Kidney tubule cell (primary cell): ENCODE results near the gene SPEN.

Experiments used
- DNase-seq: peaks from one replicate; pipeline ENCODE4 v3.0.0-alpha.2; 2018; ENCODE audit warnings: low spot score

SPEN gene

GRCh38 chr1:15937706-15938168 lies 90.2 kb downstream of the SPEN start:
- peak; percentile 41 for DNase-seq

GRCh38 chr1:15938628-15939161 lies 91.2 kb downstream of the SPEN start:
- no peak for DNase-seq

- peak; percentile 56 for DNase-seq
Observed at GRCh38 chr1:15939181-15940109, 91.9 kb downstream of the SPEN start.

- no peak for DNase-seq
Observed at GRCh38 chr1:15940110-15941043, 92.9 kb downstream of the SPEN start.

GRCh38 chr1:15941044-15941840 lies 93.7 kb downstream of the SPEN start:
- no peak for DNase-seq

GRCh38 chr1:15941899-15942660 lies 94.6 kb downstream of the SPEN start:
- no peak for DNase-seq

- no peak for DNase-seq
Observed at GRCh38 chr1:15942661-15943327, 95.3 kb downstream of the SPEN start.

- DNase-seq = no peak
Observed at GRCh38 chr1:15943328-15943991, 96.0 kb downstream of the SPEN start.

GRCh38 chr1:15943992-15944307 lies 96.4 kb downstream of the SPEN start:
- no peak for DNase-seq

GRCh38 chr1:15944308-15945010 lies 97.0 kb downstream of the SPEN start:
- no peak for DNase-seq

GRCh38 chr1:15945011-15945831 lies 97.7 kb downstream of the SPEN start:
- DNase-seq = no peak

- no peak for DNase-seq
Observed at GRCh38 chr1:15945832-15946448, 98.4 kb downstream of the SPEN start.

GRCh38 chr1:15946571-15947381 lies 99.3 kb downstream of the SPEN start:
- no peak for DNase-seq

- no peak for DNase-seq
Observed at GRCh38 chr1:15947382-15948090, 100.0 kb downstream of the SPEN start.

- DNase-seq = no peak
Observed at GRCh38 chr1:15948091-15948591, 100.6 kb downstream of the SPEN start.
